ENCODE data around the gene CASZ1. TPM values are rescaled to one million over a fixed set of nuclear protein-coding genes. Genes with fewer than 3 reads are reported as not detected.

Gene CASZ1
- polyA plus RNA-seq, 2 of the 4 experiments (the other 2 are of a cell fraction): 0.52 to 1.2 TPM

DNA sequence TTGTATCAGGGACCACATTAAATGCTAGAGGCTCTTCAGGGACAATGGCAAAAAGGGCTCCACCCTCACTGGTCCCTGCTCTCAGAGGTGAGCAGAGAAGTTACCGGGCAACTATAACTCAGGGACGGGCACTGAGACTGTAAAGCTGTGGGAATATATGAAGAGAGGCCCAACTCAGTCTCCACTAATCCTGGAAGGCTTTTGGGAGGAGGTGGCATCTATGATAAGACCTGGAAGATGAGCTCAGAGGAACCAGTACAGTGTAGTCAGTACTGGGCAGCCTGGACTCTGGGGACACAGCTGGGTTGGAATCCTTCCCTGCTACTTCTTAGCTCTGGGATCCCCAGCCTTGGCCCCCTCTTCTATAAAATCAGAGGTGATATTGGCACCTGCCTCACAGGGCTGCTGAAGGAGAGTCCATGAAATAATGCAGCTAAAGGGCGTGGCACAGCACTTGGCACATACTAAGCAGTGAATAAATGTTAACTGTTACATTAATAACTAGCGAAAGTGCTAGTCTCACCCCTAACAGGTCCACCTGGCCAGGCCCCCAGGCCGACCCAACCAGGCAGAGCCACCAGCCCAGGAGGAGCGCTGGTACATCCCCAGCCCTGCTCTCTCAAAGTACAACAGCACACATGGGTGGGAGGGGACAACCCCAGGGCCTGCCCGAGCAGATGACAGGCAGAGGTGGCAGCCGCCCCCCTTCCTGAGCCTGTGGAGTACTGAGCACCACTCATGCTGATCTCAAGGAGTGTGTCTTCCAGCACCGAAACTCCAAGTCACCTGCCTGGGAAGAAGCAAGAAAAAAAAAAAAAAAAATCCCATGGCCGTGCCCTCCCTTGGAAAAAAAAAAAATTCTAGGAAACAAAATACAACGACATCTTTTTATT is 62.7 kb downstream of the CASZ1 start:
- FAIRE-seq: no peak

DNA sequence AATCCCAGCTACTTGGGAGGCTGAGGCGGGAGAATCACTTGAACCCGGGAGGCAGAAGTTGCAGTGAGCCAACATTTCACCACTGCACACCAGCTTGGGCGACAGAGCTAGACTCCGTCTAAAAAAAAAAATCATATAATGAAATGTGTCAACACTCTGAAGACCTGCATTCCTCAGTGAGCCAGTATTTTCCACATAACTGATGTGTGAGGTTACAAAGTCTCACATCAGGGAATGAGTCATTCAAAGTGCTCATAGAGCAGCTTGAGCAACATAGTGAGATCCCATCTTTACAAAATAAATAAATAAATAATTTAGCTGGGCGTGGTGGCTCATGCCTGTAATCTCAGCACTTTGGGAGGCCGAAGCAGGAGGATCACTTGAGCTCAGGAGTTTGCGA is 65.5 kb downstream of the CASZ1 start:
- ChIA-PET POLR2A (no interaction called here), CTCF (interaction anchor here (1.1 kb wide), 2 partner anchors 8 to 217 kb away, joined by 3 to 4 read pairs; no protein-coding TSS in a partner anchor)
- Histone ChIP-seq H3K27ac (peak overlapping the region; percentile 13 to 78; a peak in 4 of 6 replicates), H3K4me1 (peaks cover 24% of the 10 kb centered on the region), H3K4me2 (peak overlapping the region; percentile 40), H3K9me3 (no peaks in the 10 kb centered on the region), H3K4me3 (no peak overlapping the region)
- 12% methylated on average over 7 of the region's 7 CpGs for WGBS (ENCODE audit: missing lambda C conversion rate)
- ATAC-seq (peak; percentile 79 to 91), DNase-seq (ENCODE audit: low read depth in 1 of 2, low spot score in 1 of 2) (peak; percentile 49 to 86), FAIRE-seq (no peak)
- TF ChIP-seq FOSL2 (IDR thresholded peaks at IDR 0.05): no peak
- TF ChIP-seq FOSL2 (CRISPR knock-in tag; IDR thresholded peaks at IDR 0.05): peak; percentile 91
- no peak for TF ChIP-seq MAZ (IDR thresholded peaks at IDR 0.05; ENCODE audit: borderline replicate concordance, low read depth, low read length)
- TF ChIP-seq NFE2L2 (conservative IDR thresholded peaks at IDR 0.05; ENCODE audit: low read length): no peak
- no peak for TF ChIP-seq SMC3 (IDR thresholded peaks at IDR 0.05)
- TF ChIP-seq TFCP2L1 (CRISPR knock-in tag; IDR thresholded peaks at IDR 0.05): no peak
- TF ChIP-seq, protein P1, sequence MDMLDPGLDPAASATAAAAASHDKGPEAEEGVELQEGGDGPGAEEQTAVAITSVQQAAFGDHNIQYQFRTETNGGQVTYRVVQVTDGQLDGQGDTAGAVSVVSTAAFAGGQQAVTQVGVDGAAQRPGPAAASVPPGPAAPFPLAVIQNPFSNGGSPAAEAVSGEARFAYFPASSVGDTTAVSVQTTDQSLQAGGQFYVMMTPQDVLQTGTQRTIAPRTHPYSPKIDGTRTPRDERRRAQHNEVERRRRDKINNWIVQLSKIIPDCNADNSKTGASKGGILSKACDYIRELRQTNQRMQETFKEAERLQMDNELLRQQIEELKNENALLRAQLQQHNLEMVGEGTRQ (IDR thresholded peaks at IDR 0.05): no peak
- TF ChIP-seq JUN (IDR thresholded peaks at IDR 0.05): peak in 1 of 2 experiments; percentile 44; a peak in 2 of 5 replicates
- TF ChIP-seq JUNB (IDR thresholded peaks at IDR 0.05): peak; percentile 51; the same call in 1 of the 2 replicates
- no peak for TF ChIP-seq BHLHE40 (IDR thresholded peaks at IDR 0.05; ENCODE audit: low read depth, low read length)
- TF ChIP-seq, protein P2, sequence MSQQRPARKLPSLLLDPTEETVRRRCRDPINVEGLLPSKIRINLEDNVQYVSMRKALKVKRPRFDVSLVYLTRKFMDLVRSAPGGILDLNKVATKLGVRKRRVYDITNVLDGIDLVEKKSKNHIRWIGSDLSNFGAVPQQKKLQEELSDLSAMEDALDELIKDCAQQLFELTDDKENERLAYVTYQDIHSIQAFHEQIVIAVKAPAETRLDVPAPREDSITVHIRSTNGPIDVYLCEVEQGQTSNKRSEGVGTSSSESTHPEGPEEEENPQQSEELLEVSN (IDR thresholded peaks at IDR 0.05; ENCODE audit: borderline replicate concordance, low read depth): no peak
- TF ChIP-seq EP300 (IDR thresholded peaks at IDR 0.05): no peak
- TF ChIP-seq RCOR1 (IDR thresholded peaks at IDR 0.05; ENCODE audit: low read depth, low read length): no peak
- TF ChIP-seq CEBPB (IDR thresholded peaks at IDR 0.05): peak; percentile 38 to 66; a peak in 1 of 4 replicates
- TF ChIP-seq, protein P3, sequence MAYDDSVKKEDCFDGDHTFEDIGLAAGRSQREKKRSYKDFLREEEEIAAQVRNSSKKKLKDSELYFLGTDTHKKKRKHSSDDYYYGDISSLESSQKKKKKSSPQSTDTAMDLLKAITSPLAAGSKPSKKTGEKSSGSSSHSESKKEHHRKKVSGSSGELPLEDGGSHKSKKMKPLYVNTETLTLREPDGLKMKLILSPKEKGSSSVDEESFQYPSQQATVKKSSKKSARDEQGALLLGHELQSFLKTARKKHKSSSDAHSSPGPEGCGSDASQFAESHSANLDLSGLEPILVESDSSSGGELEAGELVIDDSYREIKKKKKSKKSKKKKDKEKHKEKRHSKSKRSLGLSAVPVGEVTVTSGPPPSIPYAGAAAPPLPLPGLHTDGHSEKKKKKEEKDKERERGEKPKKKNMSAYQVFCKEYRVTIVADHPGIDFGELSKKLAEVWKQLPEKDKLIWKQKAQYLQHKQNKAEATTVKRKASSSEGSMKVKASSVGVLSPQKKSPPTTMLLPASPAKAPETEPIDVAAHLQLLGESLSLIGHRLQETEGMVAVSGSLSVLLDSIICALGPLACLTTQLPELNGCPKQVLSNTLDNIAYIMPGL (CRISPR knock-in tag; IDR thresholded peaks at IDR 0.05; ENCODE audit: borderline replicate concordance): no peak
- no peak for TF ChIP-seq RARB (CRISPR knock-in tag; IDR thresholded peaks at IDR 0.05)
- no peak for TF ChIP-seq KDM1A (IDR thresholded peaks at IDR 0.05; ENCODE audit: low read depth)
- no peak for TF ChIP-seq FOSB (CRISPR knock-in tag; IDR thresholded peaks at IDR 0.05)
- TF ChIP-seq GATA3 (IDR thresholded peaks at IDR 0.05; ENCODE audit: borderline replicate concordance): peak; percentile 50; the same call in 1 of the 2 replicates
- TF ChIP-seq NR3C1 (IDR thresholded peaks at IDR 0.05): no peak
- no peak for TF ChIP-seq CHD4 (IDR thresholded peaks at IDR 0.05; ENCODE audit: borderline replicate concordance)
- no peak for TF ChIP-seq RFX5 (IDR thresholded peaks at IDR 0.05)
- TF ChIP-seq PHF8 (IDR thresholded peaks at IDR 0.05; ENCODE audit: borderline replicate concordance, low read depth): no peak
- no peak for TF ChIP-seq HOXB5 (CRISPR knock-in tag; IDR thresholded peaks at IDR 0.05)

More for the DNA sequence above, 62.7 kb downstream of the CASZ1 start:
- CTCF ChIA-PET: interaction anchor here (2.2 kb wide), 1 partner anchor 226 kb away, joined by 7 read pairs; no protein-coding TSS in a partner anchor
- WGBS (ENCODE audit: missing lambda C conversion rate): 86% methylated on average over 8 of the region's 11 CpGs
- TF ChIP-seq CEBPB (IDR thresholded peaks at IDR 0.05) (no peak), HEYL (CRISPR knock-in tag; IDR thresholded peaks at IDR 0.05) (no peak), ZNF302 (CRISPR knock-in tag; IDR thresholded peaks at IDR 0.05) (no peak), ZFP36 (IDR thresholded peaks at IDR 0.05; ENCODE audit: borderline replicate concordance, partially characterized antibody) (peak; percentile 62), TP53 (CRISPR knock-in tag; IDR thresholded peaks at IDR 0.05) (no peak)
- Histone ChIP-seq H3K4me3 (no peak overlapping the region), H3K27ac (0 out of 6 replicates have a peak overlapping the region, but pooled peaks of 1 of the 2 experiments have one; percentile 44), H3K9me3 (no peaks in the 10 kb centered on the region), H3K4me1 (peaks cover 17% of the 10 kb centered on the region), H3K4me2 (no peak overlapping the region)
- DNase-seq (ENCODE audit: low read depth in 1 of 2, low spot score in 1 of 2): no peak
- POLR2A ChIA-PET: no interaction called here
- no peak for ATAC-seq
